PC-9 (cell line): ENCODE measurements around the gene SLC7A14. TPM values are rescaled to one million over a fixed set of nuclear protein-coding genes. Genes with fewer than 3 reads are reported as not detected.

Source experiments
- BruUV-seq: library from RNA; stranded (reverse); fragments of 400-500 nt; replicated peaks from 2 replicates; lab custom pipeline; 2021; lab: Mats Ljungman, UMichigan
- CTCF ChIA-PET: fragments of 300-600 bp; sonication (Branson Sonifier 250); formaldehyde crosslinking; loops from one replicate; lab custom pipeline; 2022; ENCODE audit warnings: antibody characterized with exemption; lab: Charles Lee
- POLR2A ChIA-PET: fragments of 300-600 bp; sonication (Branson Sonifier 250); formaldehyde crosslinking; loops from one replicate; lab custom pipeline; 2022; ENCODE audit warnings: antibody characterized with exemption; ENCODE audit not compliant: unreplicated experiment; lab: Charles Lee
- DNase-seq, 2 experiments: peaks; one replicate each; pipeline versions ENCODE4 v3.0.0 to v3.0.0-alpha.2; 2015 to 2022; ENCODE audit warnings: mixed read lengths in 1 of 2
- H2AFZ ChIP-seq: fragments of 200-600 bp; sonication (generic); 2 replicates; pipeline ENCODE4 v1.8.1; 2017; ENCODE audit warnings: antibody characterized with exemption
- H3F3A ChIP-seq: fragments of 200-600 bp; sonication (generic); 2 replicates; pipeline ENCODE4 v1.8.1; 2017; ENCODE audit warnings: antibody characterized with exemption, mild to moderate bottlenecking, low read depth; ENCODE audit not compliant: insufficient read depth
- H3K27ac ChIP-seq: fragments of 200-600 bp; sonication (generic); 2 replicates; pipeline ENCODE4 v1.6.1; 2016; ENCODE audit warnings: mixed run types
- H3K27me3 ChIP-seq: fragments of 200-600 bp; sonication (generic); 2 replicates; pipeline ENCODE4 v1.6.1; 2016; ENCODE audit warnings: low read depth, mixed run types; ENCODE audit not compliant: insufficient read depth
- H3K36me3 ChIP-seq: fragments of 200-600 bp; sonication (generic); 2 replicates; pipeline ENCODE4 v1.6.1; 2016; ENCODE audit warnings: low read depth, mixed run types
- H3K4me1 ChIP-seq: fragments of 200-600 bp; sonication (generic); replicated peaks from 2 replicates; pipeline ENCODE4 v1.6.1; 2016; ENCODE audit warnings: mixed run types; ENCODE audit not compliant: insufficient read depth
- H3K4me2 ChIP-seq: fragments of 200-600 bp; sonication (generic); 2 replicates; pipeline ENCODE4 v1.6.1; 2017; ENCODE audit warnings: mixed run types
- H3K4me3 ChIP-seq: fragments of 200-600 bp; sonication (generic); 2 replicates; pipeline ENCODE4 v1.6.1; 2016; ENCODE audit warnings: mixed run types
- H3K79me2 ChIP-seq: fragments of 200-600 bp; sonication (generic); 2 replicates; pipeline ENCODE4 v1.6.1; 2017; ENCODE audit warnings: low read depth, mixed run types
- H3K9me2 ChIP-seq: fragments of 200-600 bp; sonication (generic); 2 replicates; pipeline ENCODE4 v1.8.1; 2017; ENCODE audit warnings: mild to moderate bottlenecking; ENCODE audit not compliant: insufficient read depth
- H3K9me3 ChIP-seq: fragments of 200-600 bp; sonication (generic); 2 replicates; pipeline ENCODE4 v1.8.1; 2016; ENCODE audit warnings: low read depth; ENCODE audit not compliant: insufficient read depth
- H4K20me1 ChIP-seq: fragments of 200-600 bp; sonication (generic); 2 replicates; pipeline ENCODE4 v1.8.1; 2017; ENCODE audit not compliant: insufficient read depth
- CTCF ChIP-seq: fragments of 200-600 bp; sonication (generic); conservative IDR thresholded peaks from 2 replicates; pipeline ENCODE4 v1.6.1; 2017; ENCODE audit warnings: mixed run types, antibody characterized with exemption, mild to moderate bottlenecking, moderate library complexity
- EZH2 ChIP-seq: fragments of 200-600 bp; sonication (generic); IDR thresholded peaks from 2 replicates; pipeline ENCODE4 v1.8.0; 2017; ENCODE audit warnings: antibody characterized with exemption, low read depth
- intact Hi-C: fragments of 100-400 bp; cut with micrococcal nuclease; formaldehyde crosslinking; loops from one replicate; pipeline ENCODE4 v1.10.0; 2022; ENCODE audit not compliant: unreplicated experiment
- total RNA-seq: library from RNA; stranded (reverse); gene quantifications from 2 replicates; pipeline ENCODE4 v1.2.3, GENCODE V29; 2021

Gene SLC7A14
- total RNA-seq, 1 experiment from 2014 or later = not detected

GRCh38 chr3:170599091-170599490, 13.2 kb upstream of the SLC7A14 start:
- Histone ChIP-seq H3K9me3 (no peaks in the 10 kb centered on the region), H4K20me1 (no peaks in the 10 kb centered on the region), H2AFZ (no peak overlapping the region), H3K27me3 (no peaks in the 10 kb centered on the region), H3K9me2 (no peaks in the 10 kb centered on the region), H3K4me2 (no peak overlapping the region), H3K36me3 (no peaks in the 10 kb centered on the region), H3K4me1 (no peaks in the 10 kb centered on the region), H3K27ac (no peak overlapping the region), H3K4me3 (no peak overlapping the region), H3F3A (no peaks in the 10 kb centered on the region), H3K79me2 (no peaks in the 10 kb centered on the region)
- CTCF ChIA-PET = no interaction called here
- no peak for DNase-seq
- intact Hi-C loops = no loop called here
- TF ChIP-seq CTCF (no peak), EZH2 (no peak)
- BruUV-seq = no TSS peak
- POLR2A ChIA-PET = no interaction called here

GRCh38 chr3:170598091-170598502, 12.2 kb upstream of the SLC7A14 start:
- Histone ChIP-seq H3K4me2 (no peak overlapping the region), H3K9me3 (no peaks in the 10 kb centered on the region), H3K79me2 (no peaks in the 10 kb centered on the region), H3K4me1 (0 out of 2 replicates have a peak, but pooled peaks cover 2% of the 10 kb centered on the region), H2AFZ (no peak overlapping the region), H3K4me3 (no peak overlapping the region), H4K20me1 (no peaks in the 10 kb centered on the region), H3F3A (0 out of 2 replicates have a peak, but pooled peaks cover 2% of the 10 kb centered on the region), H3K27me3 (no peaks in the 10 kb centered on the region), H3K9me2 (no peaks in the 10 kb centered on the region), H3K27ac (no peak overlapping the region), H3K36me3 (no peaks in the 10 kb centered on the region)
- ChIA-PET CTCF (no interaction called here), POLR2A (no interaction called here)
- TF ChIP-seq CTCF (no peak), EZH2 (no peak)
- DNase-seq = no peak
- intact Hi-C loops = no loop called here
- no TSS peak for BruUV-seq

GRCh38 chr3:170594528-170594927, 8.7 kb upstream of the SLC7A14 start:
- no peak for DNase-seq
- no peak for TF ChIP-seq CTCF
- no peak for TF ChIP-seq EZH2
- Histone ChIP-seq H3K9me2 (no peaks in the 10 kb centered on the region), H3F3A (0 out of 2 replicates have a peak, but pooled peaks cover 5% of the 10 kb centered on the region), H3K27me3 (no peaks in the 10 kb centered on the region), H3K4me3 (no peak overlapping the region), H3K27ac (no peak overlapping the region), H3K4me1 (0 out of 2 replicates have a peak, but pooled peaks cover 8% of the 10 kb centered on the region), H2AFZ (no peak overlapping the region), H3K36me3 (no peaks in the 10 kb centered on the region), H3K4me2 (no peak overlapping the region), H3K9me3 (no peaks in the 10 kb centered on the region), H4K20me1 (no peaks in the 10 kb centered on the region), H3K79me2 (no peaks in the 10 kb centered on the region)
- no TSS peak for BruUV-seq
- POLR2A ChIA-PET = no interaction called here
- intact Hi-C loops = loop anchor here (5.0 kb wide), 1 partner anchor 213 kb away; no protein-coding TSS in a partner anchor
- CTCF ChIA-PET = no interaction called here
